Right ventricle myocardium inferior (tissue), 1 donor: ENCODE measurements around the gene AGA. TPM values are rescaled to one million over a fixed set of nuclear protein-coding genes. Genes with fewer than 3 reads are reported as not detected.
A peak's percentile ranks its signal among the peaks of the same experiment; 100 is the strongest.

Experiments
- ATAC-seq: fragments of 200-7000 bp; cut with Tn5 transposase; one replicate; pipeline ENCODE4 v1.9.1; 2020; ENCODE audit warnings: mild to moderate bottlenecking, moderate library complexity
- DNase-seq: peaks from one replicate; pipeline ENCODE4 v3.0.0; 2021; ENCODE audit errors: missing footprints
- intact Hi-C: fragments of 100-400 bp; cut with DNase I; formaldehyde crosslinking; loops from one replicate; pipeline ENCODE4 v1.11.0; 2022
- total RNA-seq: library from RNA; stranded (reverse); fragmentation: NEBNext Ultra II Directional; extraction: Animal tissue kit (Norgen Biotek cat#: 25700); gene quantifications from one replicate; pipeline ENCODE4 v1.2.1, GENCODE V29; 2021
- donor health status: DM: no; HTN: yes; CAD: no; lungs with severe emphysema.

AGA gene
- total RNA-seq, 1 donor from 2014 or later: 8.8 TPM

DNA sequence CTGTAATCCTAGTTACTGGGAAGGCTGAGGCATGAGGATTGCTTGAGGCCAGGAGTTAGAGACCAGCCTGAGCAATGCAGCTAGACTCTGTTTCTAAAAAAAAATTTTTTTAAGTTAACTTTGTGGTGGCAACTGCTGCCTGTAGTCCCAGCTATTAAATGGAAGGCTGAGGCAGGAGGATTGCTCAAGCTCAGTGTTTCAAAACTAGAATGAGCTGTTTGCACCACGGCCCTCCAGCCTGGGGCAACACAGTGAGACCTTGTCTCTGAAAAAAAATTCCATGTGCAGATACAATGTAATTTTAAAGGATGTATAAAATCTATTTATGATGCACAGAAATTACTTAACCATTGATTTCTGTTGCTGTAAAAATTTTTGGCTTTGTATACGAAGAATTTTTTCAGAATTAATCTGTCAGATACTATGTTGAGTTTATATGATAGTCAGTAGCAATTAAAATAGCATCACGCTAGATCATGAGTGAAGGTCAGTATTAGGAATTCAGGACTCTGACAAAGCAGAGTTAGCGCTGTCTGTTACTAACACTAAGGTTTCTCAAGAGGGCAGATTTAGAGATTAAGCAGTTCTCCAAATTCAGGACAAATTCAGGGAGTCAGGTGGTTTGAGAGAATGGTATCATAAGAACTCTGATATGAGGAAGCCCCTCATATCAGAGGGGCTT is 8.3 kb upstream of the AGA start:
- intact Hi-C loops: no loop called here
- DNase-seq: no peak
- no peak for ATAC-seq

- ATAC-seq: no peak
- DNase-seq: no peak
- intact Hi-C loops: no loop called here
These were observed 6.6 kb upstream of the AGA start for GRCh38 chr4:177448850-177449249.

DNA sequence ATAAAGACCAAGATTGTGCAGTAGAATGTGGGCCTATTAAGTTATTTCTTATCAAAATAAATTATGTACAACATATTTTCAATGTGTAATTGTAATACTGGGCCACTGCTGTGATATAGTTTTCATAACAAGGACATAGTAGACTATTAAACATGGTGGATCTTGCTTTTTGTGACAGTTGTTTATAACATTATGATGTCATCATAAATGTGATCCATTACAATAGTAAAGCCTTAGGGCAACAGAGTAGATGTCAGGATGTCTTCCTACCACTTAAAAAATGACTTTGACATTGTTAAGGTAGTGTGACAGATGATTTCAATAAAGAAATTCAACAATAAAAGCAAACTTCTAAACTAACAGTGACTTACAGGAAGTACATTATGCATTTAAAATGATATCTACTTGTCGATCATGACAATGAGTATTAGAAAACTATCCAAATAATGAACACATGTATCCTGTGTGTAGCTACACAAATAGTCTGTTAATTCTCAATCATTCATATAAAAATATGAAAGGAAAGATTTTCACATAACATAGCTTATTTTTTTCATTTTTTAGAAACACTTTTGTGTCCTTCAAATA is 5.3 kb upstream of the AGA start:
- intact Hi-C loops: no loop called here
- ATAC-seq (no peak), DNase-seq (no peak)

GRCh38 chr4:177446586-177446985 is 4.3 kb upstream of the AGA start:
- intact Hi-C loops: no loop called here
- DNase-seq (no peak), ATAC-seq (no peak)

GRCh38 chr4:177444911-177445736 is 2.9 kb upstream of the AGA start:
- DNase-seq: no peak
- no peak for ATAC-seq
- intact Hi-C loops: no loop called here

DNA sequence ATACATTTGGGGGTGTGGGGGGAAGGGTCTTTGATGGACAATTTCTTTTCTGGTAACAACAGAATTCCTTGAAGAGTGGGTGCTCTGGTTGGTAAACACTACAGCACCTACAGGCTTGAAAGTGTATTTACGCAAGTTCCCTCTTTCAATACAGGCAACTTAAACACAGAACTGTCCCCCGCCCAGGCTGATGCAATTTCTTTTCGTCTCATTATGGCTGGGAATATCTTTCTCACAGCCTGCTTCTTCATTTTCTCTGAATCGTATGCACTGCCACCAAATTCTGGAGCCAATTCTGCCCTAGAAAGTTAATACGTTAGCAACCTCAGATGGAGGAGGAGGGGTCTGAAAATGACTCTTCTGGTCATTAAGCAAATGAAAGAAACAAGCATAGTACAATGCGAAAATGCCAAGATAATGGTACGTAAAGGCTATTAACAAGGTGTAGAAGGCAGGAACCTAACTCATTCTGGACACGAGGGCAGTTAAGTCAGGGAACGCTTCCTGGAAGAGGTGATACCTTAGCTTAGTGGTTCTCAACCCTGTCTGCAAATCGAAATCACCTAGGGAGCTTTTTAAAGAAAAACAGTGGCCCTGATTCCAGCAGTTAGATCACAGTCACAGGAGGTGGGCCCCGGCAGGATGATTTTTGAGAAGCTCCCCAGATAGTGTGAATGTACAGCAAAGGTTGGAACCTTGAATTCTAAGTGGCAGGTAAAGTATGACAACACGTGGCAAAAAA is 1.0 kb downstream of the AGA start:
- no peak for ATAC-seq
- intact Hi-C loops: no loop called here
- DNase-seq: peak; percentile 52

GRCh38 chr4:177436456-177436855 is 5.8 kb downstream of the AGA start:
- ATAC-seq: no peak
- intact Hi-C loops: no loop called here
- DNase-seq: no peak

DNA sequence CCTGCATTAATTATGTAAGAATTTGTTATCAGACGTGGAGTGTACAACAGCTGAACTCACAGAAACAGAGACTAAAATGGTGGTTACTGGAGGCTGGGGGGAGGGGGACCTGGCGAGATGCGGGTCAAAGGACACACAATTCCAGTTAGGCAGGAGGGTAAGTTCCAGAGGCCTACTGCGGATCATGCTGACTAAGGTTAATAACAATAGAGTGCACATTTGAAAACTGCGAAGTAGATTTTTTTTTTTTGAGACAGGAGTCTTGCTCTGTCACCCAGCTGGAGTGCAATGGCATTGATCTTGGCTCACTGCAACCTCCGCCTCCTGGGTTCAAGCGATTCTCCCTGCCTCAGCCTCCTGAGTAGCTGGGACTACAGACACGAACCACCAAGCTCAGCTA is 7.6 kb downstream of the AGA start:
- ATAC-seq (no peak), DNase-seq (no peak)
- intact Hi-C loops: no loop called here

- intact Hi-C loops: no loop called here
- no peak for ATAC-seq
- no peak for DNase-seq
These were observed 15.0 kb downstream of the AGA start for GRCh38 chr4:177427192-177427591.

- DNase-seq: no peak
- no peak for ATAC-seq
- intact Hi-C loops: no loop called here
These were observed 22.8 kb downstream of the AGA start for GRCh38 chr4:177419434-177419833.

- intact Hi-C loops: no loop called here
- ATAC-seq (no peak), DNase-seq (no peak)
These were observed 28.6 kb downstream of the AGA start for GRCh38 chr4:177413656-177414055.

GRCh38 chr4:177413076-177413475 is 29.2 kb downstream of the AGA start:
- DNase-seq (no peak), ATAC-seq (no peak)
- intact Hi-C loops: no loop called here

DNA sequence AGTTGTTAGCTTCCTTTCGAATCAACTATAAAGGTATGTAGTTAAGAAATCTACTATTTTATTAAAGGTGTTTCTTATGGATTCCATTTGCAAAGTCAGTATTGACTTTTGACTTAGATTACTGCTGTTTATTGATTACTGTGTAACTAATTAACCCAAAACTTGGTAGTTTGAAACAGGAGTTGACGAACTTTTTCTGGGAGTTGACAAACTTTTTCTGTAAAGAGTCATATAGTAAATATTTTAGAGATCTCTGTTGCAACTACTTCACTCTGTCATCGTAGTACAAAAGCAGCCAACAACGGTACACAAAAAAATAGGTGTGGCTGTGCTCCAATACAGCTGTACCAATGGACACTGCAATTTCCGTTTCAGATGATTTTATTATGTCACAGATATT is 30.2 kb downstream of the AGA start:
- no peak for DNase-seq
- intact Hi-C loops: no loop called here
- no peak for ATAC-seq

GRCh38 chr4:177410566-177410965 is 31.7 kb downstream of the AGA start:
- no peak for ATAC-seq
- intact Hi-C loops: no loop called here
- no peak for DNase-seq

DNA sequence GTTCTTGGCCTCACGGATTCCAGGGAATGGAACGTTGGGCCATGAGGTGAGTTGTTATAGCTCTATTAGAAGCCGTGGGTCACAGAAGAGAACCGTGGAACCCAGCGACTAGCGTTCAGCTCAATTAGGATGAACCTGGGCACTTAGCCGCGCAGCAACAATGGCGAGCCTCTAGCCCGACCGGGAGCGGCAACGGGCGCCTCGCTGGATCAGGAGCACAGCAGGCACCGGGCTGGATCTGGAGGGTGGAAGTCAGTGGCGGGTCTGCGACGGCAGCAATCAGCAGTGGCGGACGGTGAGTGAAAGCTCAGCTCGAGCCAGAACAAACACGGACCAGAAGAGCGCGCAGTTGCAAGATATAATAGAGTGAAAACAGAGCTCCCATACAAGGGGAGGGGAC is 34.2 kb downstream of the AGA start:
- ATAC-seq (no peak), DNase-seq (no peak)
- intact Hi-C loops: no loop called here

GRCh38 chr4:177405508-177405907 is 36.7 kb downstream of the AGA start:
- intact Hi-C loops: no loop called here
- ATAC-seq (no peak), DNase-seq (no peak)

DNA sequence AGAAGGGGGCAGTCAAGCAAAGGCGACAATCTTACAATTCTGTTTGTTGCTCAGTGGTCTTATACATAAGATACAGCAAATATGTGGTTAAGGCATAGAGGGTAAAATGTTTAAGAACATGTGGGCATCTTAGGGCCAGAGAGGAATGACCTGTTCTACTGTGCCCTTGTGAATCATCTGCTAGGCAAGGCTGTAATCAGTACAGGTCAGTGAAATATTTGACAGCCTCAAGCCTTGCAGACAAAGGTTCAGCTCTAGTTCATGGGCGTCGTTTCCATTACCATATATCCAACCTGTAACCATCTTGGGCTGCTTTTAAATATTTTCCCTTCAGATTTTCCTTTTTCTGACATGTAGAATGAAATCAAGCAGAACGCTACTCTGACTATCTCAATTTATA is 37.3 kb downstream of the AGA start:
- DNase-seq (no peak), ATAC-seq (no peak)
- intact Hi-C loops: no loop called here

DNA sequence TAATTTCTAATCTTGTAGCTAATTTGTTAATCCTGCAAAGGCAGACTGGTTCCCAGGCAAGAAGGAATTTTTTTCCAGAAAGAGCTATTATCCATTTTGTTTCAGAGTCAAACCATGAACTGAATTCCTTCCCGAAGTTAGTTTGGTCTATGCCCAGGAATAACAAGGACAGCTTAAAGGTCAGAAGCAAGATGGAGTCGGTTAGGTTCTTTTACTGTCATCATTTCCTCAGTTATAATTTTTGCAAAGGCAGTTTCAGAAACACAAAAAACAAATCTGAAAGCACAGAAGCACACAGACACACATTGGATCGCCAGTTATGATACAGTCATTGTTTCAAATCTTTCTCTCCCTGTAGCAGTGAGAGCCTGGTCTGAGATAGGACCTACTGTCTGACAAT is 37.9 kb downstream of the AGA start:
- intact Hi-C loops: no loop called here

DNA sequence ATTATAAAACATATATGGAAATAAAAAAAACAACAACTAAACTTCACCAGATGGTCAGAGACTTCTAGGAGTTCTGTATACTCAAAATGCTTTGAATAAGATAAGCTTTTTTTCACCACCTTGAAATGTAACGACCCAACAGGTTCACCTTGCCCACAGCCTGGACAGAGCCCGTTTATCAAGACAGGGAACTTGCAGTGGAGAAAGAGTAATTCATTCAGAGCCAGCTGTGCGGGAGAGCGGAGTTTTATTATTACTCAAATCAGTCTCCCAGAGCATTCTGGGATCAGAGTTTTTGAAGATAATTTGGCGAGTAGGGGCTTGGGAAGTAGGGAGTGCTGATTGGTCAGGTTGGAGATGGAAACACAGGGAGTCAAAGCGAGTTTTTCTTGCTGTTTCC is 38.5 kb downstream of the AGA start:
- no peak for ATAC-seq
- no peak for DNase-seq
- intact Hi-C loops: no loop called here

More for the DNA sequence above, 37.9 kb downstream of the AGA start:
- DNase-seq: no peak
- ATAC-seq: no peak
